Endothelial cell of umbilical vein (primary cell): ENCODE results near the gene DUSP11. TPM values are rescaled to one million over a fixed set of nuclear protein-coding genes. Genes with fewer than 3 reads are reported as not detected.

ENCODE experiments used
- BruUV-seq: library from RNA; stranded (reverse); fragments of 400-500 nt; replicated peaks from 2 replicates; lab custom pipeline; 2021; lab: Mats Ljungman, UMichigan
- CTCF ChIA-PET: fragments of 300-600, 350-600 bp; sonication (Branson Sonifier 250); formaldehyde crosslinking; loops from one replicate; lab custom pipeline; 2021; ENCODE audit warnings: antibody characterized with exemption, inconsistent platforms; lab: Charles Lee
- POLR2A ChIA-PET: fragments of 300-600, 350-600 bp; sonication (Branson Sonifier 250); formaldehyde crosslinking; loops from one replicate; lab custom pipeline; 2021; ENCODE audit warnings: antibody characterized with exemption, inconsistent platforms; lab: Charles Lee
- DNase-seq: peaks from one replicate; pipeline ENCODE4 v3.0.0-alpha.2; 2011; ENCODE audit warnings: low read depth, low spot score
- FAIRE-seq: peaks from 2 replicates; lab custom pipeline; 2011; peaks lifted over from hg19 to GRCh38; lab: Jason Lieb, UNC
- H2AFZ ChIP-seq: 2 replicates; pipeline ENCODE4 v1.6.0; 2012; ENCODE audit warnings: low read depth, low read length, control low read depth, inconsistent platforms
- H3K27ac ChIP-seq: 2 replicates; pipeline ENCODE4 v1.5.1; 2011; ENCODE audit warnings: low read depth, mild to moderate bottlenecking, control low read depth, low read length, moderate library complexity; ENCODE audit not compliant: insufficient read depth
- H3K27me3 ChIP-seq, 2 experiments: 2 replicates each; pipeline versions ENCODE4 v1.6.0 to v1.6.1; 2011; ENCODE audit warnings: low read length in 2 of 2, mixed read lengths in 1 of 2; ENCODE audit not compliant: control insufficient read depth in 2 of 2, insufficient read depth in 2 of 2
- H3K36me3 ChIP-seq, 2 experiments: 2 replicates in 1 of 2; 3 replicates in 1 of 2; pipeline ENCODE4 v1.5.1; 2011; ENCODE audit warnings: low read length in 2 of 2, mild to moderate bottlenecking in 1 of 2, moderate library complexity in 1 of 2; ENCODE audit not compliant: control insufficient read depth in 2 of 2, insufficient read depth in 2 of 2; ENCODE audit errors: extremely low read depth in 1 of 2
- H3K4me1 ChIP-seq: 3 replicates; pipeline ENCODE4 v1.5.1; 2011; ENCODE audit warnings: mild to moderate bottlenecking, low read length; ENCODE audit not compliant: control insufficient read depth, insufficient read depth; ENCODE audit errors: extremely low read depth
- H3K4me2 ChIP-seq: 2 replicates; pipeline ENCODE4 v1.6.1; 2011; ENCODE audit warnings: low read length, control low read depth, mixed read lengths; ENCODE audit not compliant: insufficient read depth
- H3K4me3 ChIP-seq, 3 experiments: fragments of 200-600 bp in 1 of 3; sonication (generic), shearing (Covaris generic) in 1 of 3; replicated peaks in 1 of 3; 2 replicates each; pipeline ENCODE4 v1.5.1; 2011 to 2016; ENCODE audit warnings: control low read depth in 3 of 3, low read length in 3 of 3, mild to moderate bottlenecking in 2 of 3, inconsistent platforms in 1 of 3, low read depth in 1 of 3, moderate library complexity in 1 of 3; ENCODE audit not compliant: insufficient read depth in 1 of 3
- H3K79me2 ChIP-seq: 2 replicates; pipeline ENCODE4 v1.6.0; 2012; ENCODE audit warnings: low read length, inconsistent platforms; ENCODE audit not compliant: control insufficient read depth, insufficient read depth
- H3K9ac ChIP-seq: replicated peaks from 2 replicates; pipeline ENCODE3; 2011; ENCODE audit warnings: low read length, control low read depth; ENCODE audit not compliant: insufficient read depth; ENCODE audit errors: extremely low read depth
- H3K9me1 ChIP-seq: replicated peaks from 3 replicates; pipeline ENCODE4 v1.6.0; 2011; ENCODE audit warnings: mild to moderate bottlenecking, low read length; ENCODE audit not compliant: control insufficient read depth, insufficient read depth; ENCODE audit errors: extremely low read depth
- H3K9me3 ChIP-seq: replicated peaks from 2 replicates; pipeline ENCODE4 v1.5.1; 2012; ENCODE audit warnings: low read length, inconsistent platforms; ENCODE audit not compliant: control insufficient read depth, insufficient read depth
- H4K20me1 ChIP-seq: replicated peaks from 2 replicates; pipeline ENCODE3; 2011; ENCODE audit warnings: mild to moderate bottlenecking, low read length; ENCODE audit not compliant: control insufficient read depth, insufficient read depth; ENCODE audit errors: extremely low read depth
- EZH2 ChIP-seq: IDR thresholded peaks from 2 replicates; pipeline ENCODE4 v1.6.1; 2012; ENCODE audit warnings: borderline replicate concordance, low read depth, mild to moderate bottlenecking, moderate library complexity, low read length, inconsistent platforms; ENCODE audit not compliant: severe bottlenecking
- FOS ChIP-seq: IDR thresholded peaks from 2 replicates; pipeline ENCODE4 v1.6.1; 2011; ENCODE audit warnings: mild to moderate bottlenecking, low read length, moderate library complexity, borderline replicate concordance; ENCODE audit not compliant: insufficient read depth
- GATA2 ChIP-seq: IDR thresholded peaks from 2 replicates; pipeline ENCODE4 v1.7.0; 2011; ENCODE audit warnings: low read depth, mild to moderate bottlenecking, moderate library complexity, mixed read lengths, low read length; ENCODE audit not compliant: insufficient read length, insufficient read depth
- JUN ChIP-seq: IDR thresholded peaks from 2 replicates; pipeline ENCODE4 v1.6.1; 2011; ENCODE audit warnings: borderline replicate concordance, low read depth; ENCODE audit not compliant: insufficient read length, insufficient read depth
- MAX ChIP-seq: IDR thresholded peaks from 2 replicates; pipeline ENCODE4 v1.6.1; 2011; ENCODE audit not compliant: insufficient read depth, insufficient read length
- MYC ChIP-seq: IDR thresholded peaks from one replicate; pipeline ENCODE4 v1.6.1; 2011; ENCODE audit warnings: mild to moderate bottlenecking, low read depth, low read length
- POLR2A ChIP-seq: IDR thresholded peaks from 2 replicates; pipeline ENCODE4 v1.6.1; 2012; ENCODE audit warnings: low read depth, mild to moderate bottlenecking, control low read depth, low read length
- POLR2AphosphoS5 ChIP-seq: IDR thresholded peaks from 2 replicates; pipeline ENCODE4 v1.6.1; 2012; ENCODE audit warnings: low read depth, mild to moderate bottlenecking, control low read depth, low read length, moderate library complexity; ENCODE audit not compliant: insufficient read depth
- dilution Hi-C: fragments of 300-500 bp; cut with MboI; formaldehyde crosslinking; loops from one replicate; pipeline ENCODE4 v1.15.0; 2019; ENCODE audit warnings: low sequenced_read_pairs; ENCODE audit not compliant: extremely low pct_ligation_motif_present
- intact Hi-C: fragments of 100-400 bp; cut with micrococcal nuclease; formaldehyde crosslinking; loops from one replicate; pipeline ENCODE4 v1.10.0; 2022
- polyA plus RNA-seq, 4 experiments: library from polyadenylated mRNA; depleted of rRNA in 3 of 4; stranded (reverse) in 3 of 4; unstranded in 1 of 4; fragments of >200 nt; gene quantifications; 2 replicates each; pipeline versions ENCODE4 v1.2.1 to v1.2.3, GENCODE V29; 2011 to 2012; ENCODE audit warnings: missing spikeins in 1 of 4
- total RNA-seq: library from RNA; stranded (reverse); gene quantifications from 2 replicates; pipeline ENCODE4 v1.2.3, GENCODE V29; 2021
- TF ChIP-seq, protein P1 (sequence below), 2 donors: IDR thresholded peaks; 1 replicate in 1 of 2; 2 replicates in 1 of 2; pipeline ENCODE4 v1.5.1; 2011; ENCODE audit warnings: low read length in 2 of 2, mild to moderate bottlenecking in 2 of 2, moderate library complexity in 2 of 2, control low read depth in 1 of 2, inconsistent platforms in 1 of 2, low read depth in 1 of 2; ENCODE audit not compliant: insufficient read depth in 1 of 2; ENCODE audit errors: extremely low read depth in 1 of 2

Gene DUSP11
- total and polyA plus RNA-seq, 2 donors (not counting 3 experiments of a cell fraction or from before 2014, with no cell fraction given): 18.6 to 27.0 TPM

DNA sequence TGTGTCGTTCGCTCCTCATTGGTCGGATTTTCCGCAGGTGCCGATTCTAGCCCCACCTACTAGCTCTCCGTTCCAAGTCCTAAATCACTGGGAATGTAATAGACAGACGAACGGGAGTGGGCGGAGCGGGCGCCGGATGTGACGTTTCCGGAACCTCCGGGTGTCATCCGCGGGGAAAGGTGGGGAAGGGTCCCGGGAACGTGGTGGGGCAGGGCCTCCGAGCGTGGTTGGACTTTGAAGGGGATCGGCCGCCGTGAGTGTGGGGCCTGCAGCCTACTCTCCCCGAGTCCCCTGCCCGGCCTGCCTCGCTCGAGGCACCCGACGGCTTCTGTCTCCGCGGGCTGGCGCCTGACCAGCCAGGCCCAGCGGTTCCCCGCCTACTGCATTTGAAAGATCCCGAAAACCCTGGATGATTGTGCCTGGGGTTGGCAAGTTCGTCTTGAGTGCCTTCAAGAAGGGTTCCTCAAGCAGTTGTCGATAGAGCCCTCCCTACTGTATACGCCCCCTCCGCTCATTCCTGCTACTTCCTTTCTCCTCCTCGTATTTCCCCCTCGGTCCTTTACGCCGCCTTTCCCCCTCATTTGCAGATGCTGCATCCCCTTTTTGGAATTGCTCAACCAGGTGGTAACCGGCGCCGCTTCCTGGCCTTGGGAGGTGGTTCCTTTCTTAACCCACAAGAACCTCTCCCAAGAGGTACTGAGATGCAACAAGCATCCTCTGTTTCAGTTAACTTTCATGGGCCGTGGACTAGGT lies 49.1 kb upstream of the DUSP11 start, which contains the start of gene STAMBP:
Gene STAMBP, plus strand, starts transcription at position 144 of the 753 bp plus-strand sequence. CDS start 1,896 bp downstream, outside the sequence.
- peak within 1 kb of the TSS; percentile 87 for H3K9ac ChIP-seq
- BruUV-seq: TSS peak; percentile 78
- no peaks in the 10 kb centered on the region for H3K9me1 ChIP-seq
- H3K9me3 ChIP-seq: no peaks in the 10 kb centered on the region
- H3K27me3 ChIP-seq: peaks cover 5 to 6% of the 10 kb centered on the region in 2 experiments
- POLR2A ChIA-PET: interaction anchor here (0.5 to 0.8 kb wide), 3 partner anchors 291 to 371 kb away, joined by 3 to 5 read pairs (median 3); partner anchors contain the start of gene MTHFD2
- FAIRE-seq (peak; percentile 95), DNase-seq (peak; percentile 96)
- no peaks in the 10 kb centered on the region for H3K79me2 ChIP-seq
- peak within 1 kb of the TSS; percentile 79 for H3K27ac ChIP-seq
- H3K4me3 ChIP-seq: peak within 1 kb of the TSS; percentile 15 to 91 (median 74)
- CTCF ChIA-PET: interaction anchor here (0.7 to 5.7 kb wide), 20 partner anchors 9 to 703 kb away, joined by 3 to 180 read pairs (median 4); partner anchors contain the start of genes BOLA3, MOB1A, MTHFD2 and TET3
- no peaks in the 10 kb centered on the region for H4K20me1 ChIP-seq
- H3K4me2 ChIP-seq: peak within 1 kb of the TSS; percentile 97
- H2AFZ ChIP-seq: peak within 1 kb of the TSS; percentile 88
- H3K36me3 ChIP-seq: no peaks in the 10 kb centered on the region
- dilution Hi-C loops: no loop called here
- peaks cover 17% of the 10 kb centered on the region for H3K4me1 ChIP-seq
- TF ChIP-seq, protein P1, sequence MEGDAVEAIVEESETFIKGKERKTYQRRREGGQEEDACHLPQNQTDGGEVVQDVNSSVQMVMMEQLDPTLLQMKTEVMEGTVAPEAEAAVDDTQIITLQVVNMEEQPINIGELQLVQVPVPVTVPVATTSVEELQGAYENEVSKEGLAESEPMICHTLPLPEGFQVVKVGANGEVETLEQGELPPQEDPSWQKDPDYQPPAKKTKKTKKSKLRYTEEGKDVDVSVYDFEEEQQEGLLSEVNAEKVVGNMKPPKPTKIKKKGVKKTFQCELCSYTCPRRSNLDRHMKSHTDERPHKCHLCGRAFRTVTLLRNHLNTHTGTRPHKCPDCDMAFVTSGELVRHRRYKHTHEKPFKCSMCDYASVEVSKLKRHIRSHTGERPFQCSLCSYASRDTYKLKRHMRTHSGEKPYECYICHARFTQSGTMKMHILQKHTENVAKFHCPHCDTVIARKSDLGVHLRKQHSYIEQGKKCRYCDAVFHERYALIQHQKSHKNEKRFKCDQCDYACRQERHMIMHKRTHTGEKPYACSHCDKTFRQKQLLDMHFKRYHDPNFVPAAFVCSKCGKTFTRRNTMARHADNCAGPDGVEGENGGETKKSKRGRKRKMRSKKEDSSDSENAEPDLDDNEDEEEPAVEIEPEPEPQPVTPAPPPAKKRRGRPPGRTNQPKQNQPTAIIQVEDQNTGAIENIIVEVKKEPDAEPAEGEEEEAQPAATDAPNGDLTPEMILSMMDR (IDR thresholded peaks at IDR 0.05; ENCODE audit: extremely low read depth in 1 of 2, insufficient read depth in 1 of 2, low read depth in 1 of 2, low read length in 2 of 2): no peak
- peak; percentile 76 for TF ChIP-seq POLR2A
- TF ChIP-seq MAX: no peak
- no peak for TF ChIP-seq MYC
- peak; percentile 82 for TF ChIP-seq POLR2AphosphoS5
- no peak for TF ChIP-seq GATA2
- no peak for TF ChIP-seq FOS
- no peak for TF ChIP-seq EZH2
- TF ChIP-seq JUN: no peak
- intact Hi-C loops: loop anchor here (1.0 to 10.0 kb wide), 7 partner anchors 23 to 566 kb away; partner anchors contain the start of genes BOLA3, DGUOK and TET3
